Mucosa of rectum (tissue), 2 donors: ENCODE results near the gene RAPGEF2.

ENCODE experiments used
- H3K27ac ChIP-seq, 2 donors: one replicate each; pipeline ENCODE4 v1.7.0; 2013; ENCODE audit warnings: inconsistent platforms in 2 of 2, low read depth in 2 of 2, low read length in 2 of 2
- H3K27me3 ChIP-seq, 2 donors: one replicate each; pipeline ENCODE4 v1.7.0; 2013; ENCODE audit warnings: low read length in 2 of 2; ENCODE audit not compliant: control insufficient read depth in 2 of 2, insufficient read depth in 2 of 2
- H3K36me3 ChIP-seq, 2 donors: one replicate each; pipeline ENCODE4 v1.7.0; 2013; ENCODE audit warnings: low read length in 2 of 2; ENCODE audit not compliant: control insufficient read depth in 2 of 2, insufficient read depth in 2 of 2
- H3K4me1 ChIP-seq, 2 donors: one replicate each; pipeline ENCODE4 v1.7.0; 2013; ENCODE audit warnings: low read length in 2 of 2, mild to moderate bottlenecking in 1 of 2; ENCODE audit not compliant: control insufficient read depth in 2 of 2, insufficient read depth in 2 of 2
- H3K4me3 ChIP-seq, 2 donors: one replicate each; pipeline ENCODE4 v1.7.0; 2013; ENCODE audit warnings: low read length in 2 of 2
- H3K9ac ChIP-seq, 2 donors: one replicate each; pipeline ENCODE4 v1.7.0; 2013; ENCODE audit warnings: low read length in 2 of 2, low read depth in 1 of 2, mild to moderate bottlenecking in 1 of 2
- H3K9me3 ChIP-seq, 2 donors: one replicate each; pipeline ENCODE4 v1.7.0; 2013; ENCODE audit warnings: low read length in 2 of 2; ENCODE audit not compliant: control insufficient read depth in 2 of 2
- donor health status: healthy.
- donor health status: Normal muscosa, but diverticular disease.

RAPGEF2 gene

DNA sequence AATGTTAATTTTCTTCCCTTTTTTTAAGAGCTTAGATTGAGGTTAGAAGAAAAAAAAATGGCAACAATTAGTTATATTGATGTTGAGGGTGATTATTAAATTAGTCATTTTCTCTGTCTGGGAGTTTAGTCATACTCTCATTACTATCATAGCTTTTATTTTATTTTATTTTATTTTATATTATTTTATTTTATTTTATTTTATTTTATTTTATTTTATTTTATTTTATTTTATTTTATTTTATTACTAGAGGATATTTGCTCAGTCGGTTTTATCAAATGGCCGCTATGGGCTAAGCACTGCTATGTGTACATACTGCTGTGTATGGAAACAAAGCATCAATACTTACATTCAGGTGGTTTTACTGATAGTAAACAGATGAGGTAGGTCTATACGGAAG, 239.5 kb downstream of the RAPGEF2 start:
- Histone ChIP-seq H3K27me3 (no peaks in the 10 kb centered on the region), H3K27ac (no peak overlapping the region), H3K9me3 (no peaks in the 10 kb centered on the region), H3K36me3 (peaks cover 50 to 56% of the 10 kb centered on the region in 2 donors), H3K9ac (no peak overlapping the region), H3K4me1 (no peaks in the 10 kb centered on the region), H3K4me3 (no peak overlapping the region)

- peaks cover 50 to 55% of the 10 kb centered on the region in 2 donors for H3K36me3 ChIP-seq
- H3K9me3 ChIP-seq, result no peaks in the 10 kb centered on the region
- H3K4me3 ChIP-seq, result no peak overlapping the region
- no peak overlapping the region for H3K9ac ChIP-seq
- H3K27me3 ChIP-seq, result no peaks in the 10 kb centered on the region
- no peaks in the 10 kb centered on the region for H3K4me1 ChIP-seq
- H3K27ac ChIP-seq, result no peak overlapping the region
Measured at GRCh38 chr4:159343116-159343515, 240.2 kb downstream of the RAPGEF2 start.

DNA sequence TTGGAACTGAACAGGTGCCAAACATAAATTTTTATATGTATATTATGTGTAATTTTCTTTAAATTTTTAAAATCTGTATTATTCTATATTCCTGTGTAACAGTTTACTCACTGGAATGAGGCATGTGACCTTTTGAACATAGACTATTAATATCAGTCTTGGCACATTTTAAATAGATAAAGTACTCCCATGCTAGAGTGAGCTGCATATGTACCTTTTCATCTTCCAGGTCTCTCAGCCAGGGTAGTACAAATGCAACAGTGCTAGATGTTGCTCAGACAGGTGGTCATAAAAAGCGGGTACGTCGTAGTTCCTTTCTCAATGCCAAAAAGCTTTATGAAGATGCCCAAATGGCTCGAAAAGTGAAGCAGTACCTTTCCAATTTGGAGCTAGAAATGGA, 242.0 kb downstream of the RAPGEF2 start:
- Histone ChIP-seq H3K27ac (no peak overlapping the region), H3K9me3 (no peaks in the 10 kb centered on the region), H3K36me3 (peaks cover 41 to 45% of the 10 kb centered on the region in 2 donors), H3K9ac (no peak overlapping the region), H3K4me1 (no peaks in the 10 kb centered on the region), H3K27me3 (no peaks in the 10 kb centered on the region), H3K4me3 (no peak overlapping the region)

GRCh38 chr4:159346681-159347080, 243.8 kb downstream of the RAPGEF2 start:
- Histone ChIP-seq H3K27me3 (no peaks in the 10 kb centered on the region), H3K9ac (no peak overlapping the region), H3K9me3 (no peaks in the 10 kb centered on the region), H3K27ac (no peak overlapping the region), H3K4me3 (no peak overlapping the region), H3K4me1 (no peaks in the 10 kb centered on the region), H3K36me3 (peaks cover 40 to 42% of the 10 kb centered on the region in 2 donors)

DNA sequence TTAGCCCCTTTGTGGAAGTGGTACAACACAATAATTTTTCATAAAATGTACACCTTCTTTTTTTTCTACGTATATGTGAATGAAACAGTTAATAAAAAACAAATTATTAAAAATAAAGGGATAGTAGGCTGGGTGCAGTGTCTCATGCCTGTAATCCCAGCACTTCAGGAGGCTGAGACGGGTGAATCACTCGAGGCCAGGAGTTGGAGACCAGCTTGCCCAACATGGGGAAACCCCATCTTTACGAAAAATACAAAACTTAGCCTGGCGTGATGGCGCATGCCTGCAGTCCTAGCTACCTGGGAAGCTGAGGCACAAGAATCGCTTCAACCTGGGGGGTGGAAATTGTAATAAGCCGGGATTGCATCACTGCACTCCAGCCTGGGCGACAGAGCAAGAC, 244.9 kb downstream of the RAPGEF2 start:
- H3K27ac ChIP-seq, result no peak overlapping the region
- H3K9ac ChIP-seq, result no peak overlapping the region
- H3K4me3 ChIP-seq, result no peak overlapping the region
- no peaks in the 10 kb centered on the region for H3K27me3 ChIP-seq
- peaks cover 41 to 42% of the 10 kb centered on the region in 2 donors for H3K36me3 ChIP-seq
- H3K9me3 ChIP-seq, result no peaks in the 10 kb centered on the region
- no peaks in the 10 kb centered on the region for H3K4me1 ChIP-seq

GRCh38 chr4:159349332-159349731, 246.5 kb downstream of the RAPGEF2 start:
- peaks cover 40 to 45% of the 10 kb centered on the region in 2 donors for H3K36me3 ChIP-seq
- H3K27ac ChIP-seq, result no peak overlapping the region
- H3K4me1 ChIP-seq, result no peaks in the 10 kb centered on the region
- H3K9me3 ChIP-seq, result no peaks in the 10 kb centered on the region
- no peak overlapping the region for H3K4me3 ChIP-seq
- H3K9ac ChIP-seq, result no peak overlapping the region
- H3K27me3 ChIP-seq, result no peaks in the 10 kb centered on the region

DNA sequence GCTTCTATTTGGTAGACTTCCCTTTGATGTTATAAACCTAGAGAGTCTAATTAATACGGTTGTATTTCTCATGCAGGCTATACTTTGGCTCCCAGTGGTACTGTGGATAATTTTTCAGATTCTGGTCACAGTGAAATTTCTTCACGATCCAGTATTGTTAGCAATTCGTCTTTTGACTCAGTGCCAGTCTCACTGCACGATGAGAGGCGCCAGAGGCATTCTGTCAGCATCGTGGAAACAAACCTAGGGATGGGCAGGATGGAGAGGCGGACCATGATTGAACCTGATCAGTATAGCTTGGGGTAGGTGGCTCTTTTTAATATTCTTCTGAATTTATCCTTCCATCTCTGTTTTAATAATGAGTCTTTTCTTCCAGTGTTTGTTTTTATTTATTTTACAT, 249.7 kb downstream of the RAPGEF2 start:
- H3K27me3 ChIP-seq, result no peaks in the 10 kb centered on the region
- no peaks in the 10 kb centered on the region for H3K9me3 ChIP-seq
- H3K9ac ChIP-seq, result no peak overlapping the region
- H3K4me1 ChIP-seq, result no peaks in the 10 kb centered on the region
- H3K4me3 ChIP-seq, result no peak overlapping the region
- peaks cover 43 to 44% of the 10 kb centered on the region in 2 donors for H3K36me3 ChIP-seq
- H3K27ac ChIP-seq, result no peak overlapping the region

DNA sequence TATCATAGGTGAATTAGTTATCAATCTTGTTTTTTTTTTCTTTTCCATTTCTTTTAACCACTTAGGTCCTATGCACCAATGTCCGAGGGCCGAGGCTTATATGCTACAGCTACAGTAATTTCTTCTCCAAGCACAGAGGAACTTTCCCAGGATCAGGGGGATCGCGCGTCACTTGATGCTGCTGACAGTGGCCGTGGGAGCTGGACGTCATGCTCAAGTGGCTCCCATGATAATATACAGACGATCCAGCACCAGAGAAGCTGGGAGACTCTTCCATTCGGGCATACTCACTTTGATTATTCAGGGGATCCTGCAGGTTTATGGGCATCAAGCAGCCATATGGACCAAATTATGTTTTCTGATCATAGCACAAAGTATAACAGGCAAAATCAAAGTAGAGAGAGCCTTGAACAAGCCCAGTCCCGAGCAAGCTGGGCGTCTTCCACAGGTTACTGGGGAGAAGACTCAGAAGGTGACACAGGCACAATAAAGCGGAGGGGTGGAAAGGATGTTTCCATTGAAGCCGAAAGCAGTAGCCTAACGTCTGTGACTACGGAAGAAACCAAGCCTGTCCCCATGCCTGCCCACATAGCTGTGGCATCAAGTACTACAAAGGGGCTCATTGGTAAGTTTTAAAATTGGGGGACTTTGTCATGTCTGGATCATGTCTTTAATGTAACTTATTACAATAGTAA, 250.7 kb downstream of the RAPGEF2 start:
- H3K9me3 ChIP-seq, result no peaks in the 10 kb centered on the region
- no peaks in the 10 kb centered on the region for H3K27me3 ChIP-seq
- no peak overlapping the region for H3K4me3 ChIP-seq
- H3K36me3 ChIP-seq, result peaks cover 44 to 49% of the 10 kb centered on the region in 2 donors
- H3K27ac ChIP-seq, result no peak overlapping the region
- no peak overlapping the region for H3K9ac ChIP-seq
- H3K4me1 ChIP-seq, result peaks cover 0 to 4% of the 10 kb centered on the region in 2 donors

DNA sequence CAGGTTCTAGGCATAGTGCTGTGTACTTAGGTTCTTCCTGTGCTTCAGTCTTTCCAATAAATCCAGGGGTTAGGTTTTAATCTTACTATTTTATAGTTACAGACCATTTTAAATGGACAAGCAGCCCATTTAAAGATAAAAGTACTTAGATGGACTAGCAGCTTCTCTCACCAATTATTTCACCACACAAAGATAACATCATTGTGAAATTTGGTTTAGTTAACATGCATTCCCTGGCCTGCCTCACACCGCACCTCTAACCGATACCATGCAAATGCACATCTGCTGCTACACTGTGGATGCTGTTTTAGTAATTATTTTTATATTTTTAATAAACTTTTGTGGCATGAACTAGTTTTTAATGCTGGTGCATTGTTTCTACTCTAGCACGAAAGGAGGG, 252.6 kb downstream of the RAPGEF2 start:
- Histone ChIP-seq H3K36me3 (peaks cover 53 to 62% of the 10 kb centered on the region in 2 donors), H3K9ac (no peak overlapping the region), H3K4me3 (no peak overlapping the region), H3K4me1 (peaks cover 0 to 4% of the 10 kb centered on the region in 2 donors), H3K27ac (no peak overlapping the region), H3K9me3 (no peaks in the 10 kb centered on the region), H3K27me3 (no peaks in the 10 kb centered on the region)

DNA sequence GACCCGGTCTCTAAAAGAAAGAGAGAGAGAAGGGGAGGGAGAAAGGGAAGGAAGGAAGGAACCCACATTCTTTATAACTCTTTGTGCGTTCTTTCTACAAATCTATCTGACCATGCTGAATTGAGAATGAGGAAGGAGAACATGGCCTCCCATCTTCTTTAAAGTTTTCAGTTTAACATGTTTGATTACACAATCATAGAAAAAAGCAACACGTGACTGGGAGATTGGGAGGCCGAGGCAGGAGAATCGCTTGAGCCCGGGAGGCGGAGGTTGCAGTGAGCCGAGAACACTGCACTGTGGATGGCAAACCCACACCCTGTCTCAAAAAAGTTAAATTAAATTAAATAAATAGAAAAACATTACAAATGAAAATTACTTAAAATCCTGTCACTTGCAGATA, 254.5 kb downstream of the RAPGEF2 start:
- Histone ChIP-seq H3K9me3 (no peaks in the 10 kb centered on the region), H3K27ac (no peak overlapping the region), H3K9ac (no peak overlapping the region), H3K4me1 (peaks cover 0 to 4% of the 10 kb centered on the region in 2 donors), H3K4me3 (no peak overlapping the region), H3K27me3 (no peaks in the 10 kb centered on the region), H3K36me3 (peaks cover 48 to 57% of the 10 kb centered on the region in 2 donors)
